ENCODE measurements around the gene C1orf21.

The C1orf21 gene

DNA sequence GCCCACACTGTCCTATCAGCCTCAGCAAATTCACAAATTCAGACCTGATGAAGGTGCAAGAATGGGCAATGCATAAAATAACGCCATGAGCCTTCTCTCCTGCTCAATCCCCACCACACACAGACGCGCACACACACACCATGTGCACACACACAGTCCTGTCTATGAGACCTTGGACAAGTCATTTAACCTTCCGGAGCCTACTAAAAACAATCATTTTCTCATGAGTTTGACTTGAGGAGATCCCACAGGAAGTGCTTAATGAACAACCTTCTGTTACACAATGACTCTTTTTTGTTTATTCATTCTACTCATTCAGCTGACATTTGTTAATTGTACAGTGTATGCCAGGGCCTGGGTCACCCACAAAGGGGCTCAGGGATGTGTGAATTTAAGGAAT, 242.4 kb downstream of the C1orf21 start:
- DNase-seq (ENCODE audit: low read depth, low spot score): no peak
- H3K4me3 ChIP-seq (ENCODE audit: low read length): no peak overlapping the region

DNA sequence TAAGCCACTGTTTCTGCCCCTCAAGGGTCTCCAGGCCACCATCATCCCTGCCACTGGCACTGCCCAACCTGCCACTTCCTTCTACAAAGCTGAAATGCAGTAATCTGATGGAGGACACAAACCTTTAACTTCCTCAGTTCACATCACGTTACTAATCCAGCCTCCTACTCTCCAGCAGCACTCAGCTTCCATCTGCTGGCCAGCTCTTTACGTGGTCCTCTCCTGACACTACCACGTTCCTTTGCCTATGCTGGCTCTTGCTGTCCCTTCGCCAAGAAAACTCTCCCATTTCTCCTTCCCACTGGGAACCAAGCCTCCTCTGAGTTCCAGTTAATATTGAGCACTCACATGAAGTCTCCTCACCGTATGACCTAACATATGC, 243.8 kb downstream of the C1orf21 start:
- H3K4me3 ChIP-seq (ENCODE audit: low read length): no peak overlapping the region
- DNase-seq (ENCODE audit: low read depth, low spot score): no peak

DNA sequence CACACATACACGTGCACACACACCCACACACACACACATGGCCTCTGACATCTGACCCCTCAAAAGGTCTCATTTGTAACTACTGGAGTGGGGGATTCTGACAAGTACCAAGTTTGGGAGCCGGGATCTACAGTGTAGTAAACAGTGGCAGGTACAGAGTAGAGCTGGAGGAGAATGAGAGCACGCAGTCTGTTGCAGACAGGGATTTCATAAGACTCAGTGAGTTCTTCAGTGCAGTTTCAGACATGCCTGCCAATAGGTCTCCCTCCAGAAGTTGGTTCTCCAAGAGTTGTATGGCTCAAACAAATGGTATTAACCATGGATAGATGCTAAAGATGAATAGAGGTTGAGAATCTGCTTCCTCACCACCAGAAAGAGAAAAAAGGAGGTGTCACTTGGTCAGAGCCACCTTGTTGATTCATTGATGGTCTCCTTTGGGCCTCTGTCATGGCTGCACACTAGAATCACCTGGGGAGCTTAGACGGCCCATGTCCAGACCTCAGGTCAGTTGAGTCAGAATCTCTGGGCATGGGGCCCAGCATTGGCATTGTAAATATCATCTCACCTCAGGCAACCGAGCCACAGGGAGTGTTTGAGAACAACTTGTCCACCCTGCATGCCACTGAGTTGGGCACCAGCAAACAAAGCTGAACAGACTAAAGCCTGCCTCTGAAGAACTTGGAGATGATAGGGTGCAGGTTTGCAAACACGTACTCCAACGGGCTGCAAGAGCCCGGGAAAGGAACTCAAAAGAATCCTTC, 245.8 kb downstream of the C1orf21 start:
- DNase-seq (ENCODE audit: low read depth, low spot score): no peak

DNA sequence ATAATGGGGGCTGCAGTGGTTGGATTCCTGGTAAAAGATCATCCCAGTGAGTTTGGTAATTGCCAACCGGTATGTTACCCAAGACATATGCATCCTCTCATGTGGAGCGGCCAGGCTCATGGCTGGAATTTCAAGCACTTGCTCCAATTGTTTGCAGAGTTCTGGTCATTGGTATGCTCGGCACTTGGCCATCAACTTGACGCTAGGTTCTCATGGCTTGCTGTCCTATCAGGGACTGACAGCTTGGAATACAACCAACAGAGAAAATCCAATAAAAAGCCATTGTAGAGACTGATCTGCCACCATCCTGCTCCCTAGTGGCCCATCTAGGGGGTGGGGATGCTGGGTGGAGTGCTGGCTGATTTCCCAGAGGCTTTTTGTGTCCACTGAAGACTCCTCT, 247.0 kb downstream of the C1orf21 start:
- no peak overlapping the region for H3K4me3 ChIP-seq (ENCODE audit: low read length)
- DNase-seq (ENCODE audit: low read depth, low spot score): no peak

More for the DNA sequence above, 245.8 kb downstream of the C1orf21 start:
- H3K4me3 ChIP-seq (ENCODE audit: low read length): no peak overlapping the region

DNA sequence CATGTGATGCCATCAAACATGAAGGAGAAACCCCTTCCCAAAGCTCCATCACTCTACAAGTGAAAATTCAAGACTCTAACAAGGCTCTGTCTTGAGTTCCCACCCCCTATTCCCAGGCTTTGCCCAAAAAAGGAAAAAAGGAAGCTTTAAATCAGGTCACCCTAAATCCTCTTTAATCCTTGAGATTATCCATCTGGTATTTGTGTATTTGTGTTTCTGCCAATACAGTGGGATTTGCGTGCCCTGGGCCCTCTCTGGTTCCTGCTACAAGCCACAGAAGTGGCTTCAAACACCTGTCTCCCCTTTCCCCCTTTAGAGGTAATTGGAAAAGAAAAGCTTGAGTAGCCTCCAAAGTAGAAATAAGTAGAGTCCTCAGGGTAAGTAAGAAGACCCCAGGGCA, 247.5 kb downstream of the C1orf21 start:
- DNase-seq (ENCODE audit: low read depth, low spot score): no peak
- no peak overlapping the region for H3K4me3 ChIP-seq (ENCODE audit: low read length)

- H3K4me3 ChIP-seq (ENCODE audit: low read length): no peak overlapping the region
- no peak for DNase-seq (ENCODE audit: low read depth, low spot score)
Measured at GRCh38 chr1:184635347-184635979, 248.6 kb downstream of the C1orf21 start.

- H3K4me3 ChIP-seq (ENCODE audit: low read length): no peak overlapping the region
- no peak for DNase-seq (ENCODE audit: low read depth, low spot score)
Measured at GRCh38 chr1:184635980-184636431, 249.2 kb downstream of the C1orf21 start.

DNA sequence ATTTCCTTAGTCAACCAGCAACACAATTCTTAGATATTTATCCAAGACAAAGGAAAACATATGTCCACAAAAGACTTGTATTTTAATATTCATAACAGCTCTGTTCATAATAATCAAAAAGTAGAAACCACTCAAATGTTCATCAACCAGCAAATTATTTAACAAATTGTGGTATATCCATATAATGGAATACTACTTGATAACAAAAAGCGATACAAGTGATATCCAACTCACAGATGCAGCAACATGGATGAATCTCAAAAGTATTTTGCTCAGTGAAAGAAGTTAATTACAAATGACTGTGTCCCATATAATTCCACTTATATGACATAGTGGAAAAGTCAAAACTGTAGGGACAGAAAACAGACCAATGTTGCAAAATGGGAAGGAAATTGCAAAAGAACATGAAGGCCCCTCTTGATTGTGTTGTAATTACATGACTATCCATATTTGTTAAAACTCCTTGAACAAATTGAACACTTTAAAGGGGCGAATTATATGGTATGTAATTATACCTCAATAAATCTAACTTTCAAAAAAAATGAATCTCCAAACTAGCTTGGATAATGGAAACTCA, 250.9 kb downstream of the C1orf21 start:
- no peak overlapping the region for H3K4me3 ChIP-seq (ENCODE audit: low read length)
- no peak for DNase-seq (ENCODE audit: low read depth, low spot score)

DNA sequence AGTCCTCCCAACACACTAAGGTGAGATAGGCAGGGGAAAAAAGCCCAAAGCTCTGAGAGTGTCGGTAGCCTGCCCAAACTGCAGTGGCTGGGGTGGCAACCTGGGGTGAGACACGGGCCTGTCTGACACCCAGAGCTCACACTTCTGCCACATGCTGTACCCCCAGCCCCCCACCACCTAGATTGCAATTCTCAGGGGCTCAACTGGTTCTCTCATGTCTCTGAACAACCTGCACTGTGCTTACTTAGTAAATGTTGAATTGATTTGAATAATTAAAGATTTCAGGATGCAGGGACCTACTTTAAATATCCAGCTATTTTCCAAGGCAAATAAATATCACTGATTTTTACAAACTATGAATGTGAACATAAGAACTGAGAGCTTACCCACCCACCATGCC, 252.4 kb downstream of the C1orf21 start:
- H3K4me3 ChIP-seq (ENCODE audit: low read length): no peak overlapping the region
- no peak for DNase-seq (ENCODE audit: low read depth, low spot score)

DNA sequence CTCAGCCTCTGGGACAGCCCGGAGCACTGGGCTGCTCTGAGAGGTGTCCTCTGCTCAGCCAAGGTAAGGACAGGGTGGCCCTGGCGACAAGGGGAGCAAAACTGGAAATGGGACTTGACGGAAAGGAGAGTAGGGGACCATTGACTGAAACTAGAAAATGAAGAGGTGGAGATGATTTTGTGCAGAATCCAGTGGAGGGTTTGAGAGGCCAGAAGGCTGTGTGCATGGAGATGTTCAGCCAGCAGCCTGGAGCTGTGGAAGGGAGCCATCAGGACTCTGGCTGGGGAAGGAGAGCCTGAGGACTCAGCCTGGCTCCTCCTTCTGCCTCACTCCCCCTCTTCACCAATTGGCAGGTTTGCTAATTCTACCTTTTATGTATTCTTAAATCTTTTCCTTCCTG, 253.7 kb downstream of the C1orf21 start:
- no peak overlapping the region for H3K4me3 ChIP-seq (ENCODE audit: low read length)
- no peak for DNase-seq (ENCODE audit: low read depth, low spot score)

DNA sequence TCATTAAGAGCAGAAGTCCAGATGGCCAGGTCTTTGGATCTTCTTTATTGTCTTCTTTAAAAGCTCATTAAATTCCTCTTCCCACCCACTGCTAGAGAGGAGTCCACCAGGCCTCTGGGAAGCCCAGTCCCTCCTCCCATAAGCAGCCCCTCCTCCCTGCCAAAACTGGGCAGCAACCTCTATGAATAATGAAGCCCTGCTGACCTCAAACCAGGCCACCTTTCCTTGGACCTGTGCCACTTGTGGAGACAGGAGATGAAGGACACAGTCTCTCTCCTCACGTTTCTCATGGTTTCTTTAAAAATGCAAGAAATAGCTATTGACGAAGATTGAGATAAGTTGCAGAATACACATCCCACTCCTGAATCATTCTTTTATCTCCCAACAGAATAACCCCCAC, 255.1 kb downstream of the C1orf21 start:
- no peak overlapping the region for H3K4me3 ChIP-seq (ENCODE audit: low read length)
- DNase-seq (ENCODE audit: low read depth, low spot score): no peak

- no peak for DNase-seq (ENCODE audit: low read depth, low spot score)
- H3K4me3 ChIP-seq (ENCODE audit: low read length): no peak overlapping the region
Measured at GRCh38 chr1:184643661-184644060, 256.8 kb downstream of the C1orf21 start.

GRCh38 chr1:184644771-184645170, 257.9 kb downstream of the C1orf21 start:
- peak; percentile 56 for DNase-seq (ENCODE audit: low read depth, low spot score)
- no peak overlapping the region for H3K4me3 ChIP-seq (ENCODE audit: low read length)

GRCh38 chr1:184646178-184646701, 259.4 kb downstream of the C1orf21 start:
- H3K4me3 ChIP-seq (ENCODE audit: low read length): no peak overlapping the region
- DNase-seq (ENCODE audit: low read depth, low spot score): no peak

GRCh38 chr1:184646824-184647223, 260.0 kb downstream of the C1orf21 start:
- DNase-seq (ENCODE audit: low read depth, low spot score): no peak
- no peak overlapping the region for H3K4me3 ChIP-seq (ENCODE audit: low read length)

DNA sequence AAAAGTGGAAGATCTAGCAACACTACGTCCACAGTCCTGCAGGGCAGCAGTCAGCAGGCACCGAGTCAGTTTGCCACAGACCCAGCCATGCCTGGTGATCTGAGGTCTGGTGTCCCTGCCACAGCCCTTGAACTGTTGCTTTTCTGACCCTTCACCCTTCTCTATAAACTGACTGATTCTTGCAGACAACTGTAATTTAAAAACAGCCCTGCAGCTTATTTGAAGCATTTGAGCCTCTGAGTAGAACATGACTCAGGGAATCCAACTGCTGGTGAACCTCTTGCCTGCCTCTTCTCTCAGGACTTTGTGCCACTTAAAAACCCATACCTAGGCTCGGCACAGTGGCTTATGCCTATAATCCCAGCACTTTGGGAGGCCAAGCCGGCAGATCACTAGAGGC, 260.6 kb downstream of the C1orf21 start:
- H3K4me3 ChIP-seq (ENCODE audit: low read length): no peak overlapping the region
- DNase-seq (ENCODE audit: low read depth, low spot score): no peak

DNA sequence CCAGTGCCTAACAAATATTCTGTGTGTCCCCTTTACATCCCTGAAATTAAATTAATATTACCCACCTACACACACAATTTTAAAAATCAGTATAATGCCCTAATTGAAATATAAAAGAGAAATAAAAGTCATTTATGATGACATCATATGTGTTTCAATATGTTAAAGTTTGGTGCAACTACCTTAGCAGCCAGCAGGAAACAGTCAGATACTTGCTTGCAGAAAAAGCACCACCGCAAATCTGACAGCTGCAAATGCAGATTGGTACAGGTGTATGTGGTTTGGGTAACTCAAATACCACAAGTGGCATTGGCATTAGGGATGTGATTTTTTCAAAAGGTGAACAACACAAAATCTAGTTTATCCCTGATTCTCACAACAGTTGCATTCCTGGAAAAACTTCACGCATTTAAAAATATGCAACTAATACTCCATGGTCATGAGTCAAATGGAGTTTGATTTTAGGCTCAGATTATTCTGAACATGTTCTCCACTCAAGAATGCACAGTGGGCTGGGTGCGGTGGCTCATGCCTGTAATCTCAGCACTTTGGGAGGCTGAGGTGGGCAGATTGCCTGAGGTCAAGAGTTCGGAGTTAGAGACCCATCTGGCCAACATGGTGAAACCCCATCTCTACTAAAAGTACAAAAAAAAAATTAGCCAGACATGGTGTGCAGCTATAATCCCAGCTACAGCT, 261.5 kb downstream of the C1orf21 start:
- no peak overlapping the region for H3K4me3 ChIP-seq (ENCODE audit: low read length)

GRCh38 chr1:184648856-184649201, 262.0 kb downstream of the C1orf21 start:
- no peak overlapping the region for H3K4me3 ChIP-seq (ENCODE audit: low read length)
- no peak for DNase-seq (ENCODE audit: low read depth, low spot score)

More for the DNA sequence above, 261.5 kb downstream of the C1orf21 start:
- DNase-seq (ENCODE audit: low read depth, low spot score): peak; percentile 83

DNA sequence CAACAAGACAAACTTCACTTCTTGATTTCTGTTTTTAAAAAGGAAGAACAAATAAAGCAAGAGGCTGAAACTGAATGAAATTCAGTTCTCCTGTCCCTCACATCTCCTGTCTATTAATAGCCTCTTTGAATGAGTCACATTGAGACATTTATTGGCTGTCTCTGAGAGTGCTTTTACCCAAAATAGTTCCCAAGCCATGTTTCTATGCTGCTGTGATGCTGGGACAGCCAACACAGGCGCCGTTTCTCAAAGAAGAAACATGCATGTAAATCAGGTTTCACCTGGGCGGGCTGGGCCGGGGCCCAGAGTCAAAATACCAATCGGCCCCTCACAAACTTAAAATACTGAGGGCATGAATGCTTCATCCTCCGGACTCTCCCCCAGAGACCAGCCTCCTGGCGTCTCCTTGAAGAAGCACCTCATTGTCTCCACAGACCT, 262.6 kb downstream of the C1orf21 start:
- DNase-seq (ENCODE audit: low read depth, low spot score): no peak
- H3K4me3 ChIP-seq (ENCODE audit: low read length): no peak overlapping the region

Data from Jurkat, Clone E6-1 (cell line).